Stimulated activated naive CD8-positive, alpha-beta T cell treated with anti-CD3 and anti-CD28 coated beads, Interleukin-15, amount 100 ng/mL, for 72 hours (primary cell): ENCODE data around the gene COQ5.

Source experiments
- ATAC-seq: fragments of 150-1000 bp; cut with Tn5 transposase; 2 replicates; pipeline ENCODE4 v1.10.0; 2021; ENCODE audit warnings: mild to moderate bottlenecking, moderate library complexity
- DNase-seq, 2 donors: peaks; one replicate each; pipeline ENCODE4 v3.0.0; 2021 to 2022
- H3K27ac Mint-ChIP-seq, 2 donors: one replicate each; pipeline ENCODE4 v1.8.0; 2022; ENCODE audit warnings: mild to moderate bottlenecking in 2 of 2, mixed read lengths in 2 of 2, moderate library complexity in 2 of 2
- H3K27me3 Mint-ChIP-seq: one replicate; pipeline ENCODE4 v1.8.0; 2022; ENCODE audit warnings: mixed read lengths
- H3K4me1 Mint-ChIP-seq: one replicate; pipeline ENCODE4 v1.8.0; 2022; ENCODE audit warnings: mild to moderate bottlenecking, mixed read lengths
- H3K4me3 Mint-ChIP-seq, 2 donors: one replicate each; pipeline ENCODE4 v1.8.0; 2022; ENCODE audit warnings: mild to moderate bottlenecking in 2 of 2, mixed read lengths in 2 of 2, moderate library complexity in 1 of 2
- H3K9me3 Mint-ChIP-seq, 2 donors: one replicate each; pipeline ENCODE4 v1.8.0; 2022; ENCODE audit warnings: mixed read lengths in 2 of 2

Gene COQ5

GRCh38 chr12:120460157-120460556, 68.8 kb downstream of the COQ5 start:
- no peaks in the 10 kb centered on the region for H3K27me3 Mint-ChIP-seq
- no peak overlapping the region for H3K27ac Mint-ChIP-seq
- H3K4me1 Mint-ChIP-seq, result peaks cover 6% of the 10 kb centered on the region
- DNase-seq, result no peak
- H3K9me3 Mint-ChIP-seq, result no peaks in the 10 kb centered on the region
- no peak overlapping the region for H3K4me3 Mint-ChIP-seq
- no peak for ATAC-seq

- peak; percentile 56 for ATAC-seq
- no peak overlapping the region for H3K4me3 Mint-ChIP-seq
- DNase-seq, result no peak
- H3K4me1 Mint-ChIP-seq, result no peaks in the 10 kb centered on the region
- H3K27me3 Mint-ChIP-seq, result no peaks in the 10 kb centered on the region
- peak overlapping the region in 1 of 2 donors; percentile 12 for H3K27ac Mint-ChIP-seq
- no peaks in the 10 kb centered on the region for H3K9me3 Mint-ChIP-seq
Measured at GRCh38 chr12:120457133-120457532, 71.8 kb downstream of the COQ5 start.

GRCh38 chr12:120455302-120455701, 73.7 kb downstream of the COQ5 start:
- no peaks in the 10 kb centered on the region for H3K27me3 Mint-ChIP-seq
- DNase-seq (no peak), ATAC-seq (no peak)
- no peak overlapping the region for H3K4me3 Mint-ChIP-seq
- no peaks in the 10 kb centered on the region for H3K4me1 Mint-ChIP-seq
- no peak overlapping the region for H3K27ac Mint-ChIP-seq
- H3K9me3 Mint-ChIP-seq, result no peaks in the 10 kb centered on the region

- Mint-ChIP-seq H3K27me3 (no peaks in the 10 kb centered on the region), H3K4me1 (peaks cover 7% of the 10 kb centered on the region), H3K9me3 (no peaks in the 10 kb centered on the region), H3K27ac (no peak overlapping the region), H3K4me3 (no peak overlapping the region)
- peak; percentile 92 for ATAC-seq
- peak in 1 of 2 donors; percentile 16 for DNase-seq
Measured at GRCh38 chr12:120453977-120454376, 75.0 kb downstream of the COQ5 start.
